HG03095 (cell line): ENCODE data around the gene GCSAML.
"Not testable (repeated sequence)": the region's sequence is repeated elsewhere in the genome, so short reads cannot be mapped to it uniquely, and the experiment has no call there.

Experiments
- ATAC-seq: cut with Tn5 transposase; IDR thresholded peaks from one replicate; pipeline ENCODE4 v1.9.1; 2021; ENCODE audit warnings: moderate library complexity; ENCODE audit not compliant: unreplicated experiment

GCSAML gene

GRCh38 chr1:247548769-247549182 lies at the start of gene GCSAML:
TSS of gene GCSAML (plus strand) at chr1:247549134. CDS start at chr1:247549192, 58 bp downstream.
- ATAC-seq = no peak

- ATAC-seq = no peak
Measured at GRCh38 chr1:247500865-247501264, 48.1 kb upstream of the GCSAML start.

- no peak for ATAC-seq
Measured at GRCh38 chr1:247506831-247507230, 42.1 kb upstream of the GCSAML start.

GRCh38 chr1:247517795-247518612 lies 30.9 kb upstream of the GCSAML start:
- no peak for ATAC-seq

- ATAC-seq = no peak
Measured at GRCh38 chr1:247518613-247518891, 30.4 kb upstream of the GCSAML start.

GRCh38 chr1:247521886-247522285 lies 27.0 kb upstream of the GCSAML start:
- ATAC-seq = not testable (repeated sequence)

- ATAC-seq = no peak
Measured at GRCh38 chr1:247528812-247529474, 20.0 kb upstream of the GCSAML start.

GRCh38 chr1:247529771-247530355 lies 19.1 kb upstream of the GCSAML start:
- no peak for ATAC-seq

GRCh38 chr1:247530785-247531184 lies 18.1 kb upstream of the GCSAML start:
- no peak for ATAC-seq

- no peak for ATAC-seq
Measured at GRCh38 chr1:247531937-247532336, 17.0 kb upstream of the GCSAML start.

- no peak for ATAC-seq
Measured at GRCh38 chr1:247535402-247535801, 13.5 kb upstream of the GCSAML start.

GRCh38 chr1:247536340-247536739 lies 12.6 kb upstream of the GCSAML start, which contains the start of gene OR2C3:
TSS of gene OR2C3 (minus strand) at chr1:247536440. CDS start at chr1:247532511, 3,929 bp downstream.
- no peak for ATAC-seq

GRCh38 chr1:247538561-247538960 lies 10.4 kb upstream of the GCSAML start:
- no peak for ATAC-seq

- ATAC-seq = no peak
Measured at GRCh38 chr1:247539215-247539614, 9.7 kb upstream of the GCSAML start.

- no peak for ATAC-seq
Measured at GRCh38 chr1:247540581-247540980, 8.4 kb upstream of the GCSAML start.

- ATAC-seq = no peak
Measured at GRCh38 chr1:247542811-247543210, 6.1 kb upstream of the GCSAML start.

- ATAC-seq = no peak
Measured at GRCh38 chr1:247548092-247548491, 842 bp upstream of the GCSAML start.

- no peak for ATAC-seq
Measured at GRCh38 chr1:247551721-247552120, 2.8 kb downstream of the GCSAML start.

- no peak for ATAC-seq
Measured at GRCh38 chr1:247552231-247552630, 3.3 kb downstream of the GCSAML start.

GRCh38 chr1:247557926-247558674 lies 9.2 kb downstream of the GCSAML start:
- no peak for ATAC-seq

GRCh38 chr1:247561711-247562110 lies 12.8 kb downstream of the GCSAML start:
- ATAC-seq = no peak
